ENCODE data around the gene LDLRAD4. TPM values are rescaled to one million over a fixed set of nuclear protein-coding genes. Genes with fewer than 3 reads are reported as not detected.

The LDLRAD4 gene
- total RNA-seq, 1 experiment from 2014 or later = 3.6 TPM

- CTCF ChIA-PET = interaction anchor here (0.7 kb wide), 1 partner anchor 9 kb away, joined by 3 read pairs; no protein-coding TSS in a partner anchor
- Histone ChIP-seq H3K27me3 (replicated peaks; ENCODE audit: insufficient read depth, low read depth, low read length, poor library complexity) (no peaks in the 10 kb centered on the region), H3K4me1 (ENCODE audit: insufficient read depth, low read length, poor library complexity, severe bottlenecking) (no peaks in the 10 kb centered on the region), H3K4me3 (ENCODE audit: low read depth, low read length, poor library complexity, severe bottlenecking) (no peak overlapping the region), H3K36me3 (ENCODE audit: insufficient read depth, low read length, poor library complexity, severe bottlenecking) (no peaks in the 10 kb centered on the region), H3K27ac (ENCODE audit: low read depth, low read length, poor library complexity, severe bottlenecking) (no peak overlapping the region), H3K9me3 (ENCODE audit: low read depth, low read length, poor library complexity, severe bottlenecking) (peaks cover 27% of the 10 kb centered on the region)
- intact Hi-C loops (cut with micrococcal nuclease; ENCODE audit: unreplicated experiment) = no loop called here
- POLR2A ChIA-PET (ENCODE audit: low non-redundant PET) = no interaction called here
- DNase-seq (ENCODE audit: low spot score) = no peak
- TF ChIP-seq, protein P1, sequence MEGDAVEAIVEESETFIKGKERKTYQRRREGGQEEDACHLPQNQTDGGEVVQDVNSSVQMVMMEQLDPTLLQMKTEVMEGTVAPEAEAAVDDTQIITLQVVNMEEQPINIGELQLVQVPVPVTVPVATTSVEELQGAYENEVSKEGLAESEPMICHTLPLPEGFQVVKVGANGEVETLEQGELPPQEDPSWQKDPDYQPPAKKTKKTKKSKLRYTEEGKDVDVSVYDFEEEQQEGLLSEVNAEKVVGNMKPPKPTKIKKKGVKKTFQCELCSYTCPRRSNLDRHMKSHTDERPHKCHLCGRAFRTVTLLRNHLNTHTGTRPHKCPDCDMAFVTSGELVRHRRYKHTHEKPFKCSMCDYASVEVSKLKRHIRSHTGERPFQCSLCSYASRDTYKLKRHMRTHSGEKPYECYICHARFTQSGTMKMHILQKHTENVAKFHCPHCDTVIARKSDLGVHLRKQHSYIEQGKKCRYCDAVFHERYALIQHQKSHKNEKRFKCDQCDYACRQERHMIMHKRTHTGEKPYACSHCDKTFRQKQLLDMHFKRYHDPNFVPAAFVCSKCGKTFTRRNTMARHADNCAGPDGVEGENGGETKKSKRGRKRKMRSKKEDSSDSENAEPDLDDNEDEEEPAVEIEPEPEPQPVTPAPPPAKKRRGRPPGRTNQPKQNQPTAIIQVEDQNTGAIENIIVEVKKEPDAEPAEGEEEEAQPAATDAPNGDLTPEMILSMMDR (conservative IDR thresholded peaks at IDR 0.05; ENCODE audit: low read depth, low read length) = no peak
- TF ChIP-seq EZH2 (IDR thresholded peaks at IDR 0.05; ENCODE audit: borderline replicate concordance, low read depth, low read length, poor library complexity, severe bottlenecking) = no peak
- BruUV-seq (replicated peaks) = no TSS peak
Measured at GRCh38 chr18:13597068-13597467, 378.5 kb downstream of the LDLRAD4 start.

GRCh38 chr18:13598591-13598990, 380.0 kb downstream of the LDLRAD4 start:
- peaks cover 27% of the 10 kb centered on the region for H3K9me3 ChIP-seq (ENCODE audit: low read depth, low read length, poor library complexity, severe bottlenecking)
- ChIA-PET POLR2A (ENCODE audit: low non-redundant PET) (no interaction called here), CTCF (no interaction called here)
- H3K36me3 ChIP-seq (ENCODE audit: insufficient read depth, low read length, poor library complexity, severe bottlenecking) = no peaks in the 10 kb centered on the region
- H3K27me3 ChIP-seq (replicated peaks; ENCODE audit: insufficient read depth, low read depth, low read length, poor library complexity) = no peaks in the 10 kb centered on the region
- intact Hi-C loops (cut with micrococcal nuclease; ENCODE audit: unreplicated experiment) = no loop called here
- TF ChIP-seq, protein P1 (conservative IDR thresholded peaks at IDR 0.05; ENCODE audit: low read depth, low read length) = no peak
- no peak for TF ChIP-seq EZH2 (IDR thresholded peaks at IDR 0.05; ENCODE audit: borderline replicate concordance, low read depth, low read length, poor library complexity, severe bottlenecking)
- no peaks in the 10 kb centered on the region for H3K4me1 ChIP-seq (ENCODE audit: insufficient read depth, low read length, poor library complexity, severe bottlenecking)
- no peak overlapping the region for H3K4me3 ChIP-seq (ENCODE audit: low read depth, low read length, poor library complexity, severe bottlenecking)
- no TSS peak for BruUV-seq (replicated peaks)
- DNase-seq (ENCODE audit: low spot score) = no peak
- H3K27ac ChIP-seq (ENCODE audit: low read depth, low read length, poor library complexity, severe bottlenecking) = no peak overlapping the region

- POLR2A ChIA-PET (ENCODE audit: low non-redundant PET) = no interaction called here
- no peak overlapping the region for H3K4me3 ChIP-seq (ENCODE audit: low read depth, low read length, poor library complexity, severe bottlenecking)
- no peak for TF ChIP-seq EZH2 (IDR thresholded peaks at IDR 0.05; ENCODE audit: borderline replicate concordance, low read depth, low read length, poor library complexity, severe bottlenecking)
- TF ChIP-seq, protein P1 (conservative IDR thresholded peaks at IDR 0.05; ENCODE audit: low read depth, low read length) = no peak
- no TSS peak for BruUV-seq (replicated peaks)
- CTCF ChIA-PET = no interaction called here
- no peak overlapping the region for H3K27ac ChIP-seq (ENCODE audit: low read depth, low read length, poor library complexity, severe bottlenecking)
- no peaks in the 10 kb centered on the region for H3K27me3 ChIP-seq (replicated peaks; ENCODE audit: insufficient read depth, low read depth, low read length, poor library complexity)
- no peaks in the 10 kb centered on the region for H3K4me1 ChIP-seq (ENCODE audit: insufficient read depth, low read length, poor library complexity, severe bottlenecking)
- H3K9me3 ChIP-seq (ENCODE audit: low read depth, low read length, poor library complexity, severe bottlenecking) = peaks cover 27% of the 10 kb centered on the region
- DNase-seq (ENCODE audit: low spot score) = no peak
- H3K36me3 ChIP-seq (ENCODE audit: insufficient read depth, low read length, poor library complexity, severe bottlenecking) = no peaks in the 10 kb centered on the region
- intact Hi-C loops (cut with micrococcal nuclease; ENCODE audit: unreplicated experiment) = no loop called here
Measured at GRCh38 chr18:13599031-13599430, 380.5 kb downstream of the LDLRAD4 start.

Measured in A673 (cell line).